Activated CD8-positive, alpha-beta memory T cell treated with anti-CD3 and anti-CD28 coated beads, Interleukin-2, amount 10 ng/mL, durations not matched to agents 7 days and 5 days (primary cell): ENCODE measurements around the gene SCD5. TPM values are rescaled to one million over a fixed set of nuclear protein-coding genes. Genes with fewer than 3 reads are reported as not detected.

Experiments
- ATAC-seq: fragments of 150-1000 bp; cut with Tn5 transposase; one replicate; pipeline ENCODE4 v1.10.0; 2021; ENCODE audit warnings: moderate library complexity
- CTCF ChIA-PET: fragments of 350-600 bp; sonication (Branson Sonifier 250); formaldehyde crosslinking; loops from one replicate; lab custom pipeline; 2021; ENCODE audit warnings: antibody characterized with exemption; lab: Charles Lee
- DNase-seq: peaks from one replicate; pipeline ENCODE4 v3.0.0-alpha.2; 2020
- H3K27ac Mint-ChIP-seq: one replicate; pipeline ENCODE4 v1.8.0; 2021; ENCODE audit warnings: mild to moderate bottlenecking, mixed read lengths
- H3K27me3 Mint-ChIP-seq: one replicate; pipeline ENCODE4 v1.8.0; 2021; ENCODE audit warnings: mixed read lengths
- H3K36me3 Mint-ChIP-seq: one replicate; pipeline ENCODE4 v1.8.0; 2021; ENCODE audit warnings: mild to moderate bottlenecking, mixed read lengths
- H3K4me1 Mint-ChIP-seq: one replicate; pipeline ENCODE4 v1.8.0; 2021; ENCODE audit warnings: mixed read lengths
- H3K4me3 Mint-ChIP-seq: one replicate; pipeline ENCODE4 v1.8.0; 2021; ENCODE audit warnings: mild to moderate bottlenecking, moderate library complexity, mixed read lengths
- H3K9me3 Mint-ChIP-seq: one replicate; pipeline ENCODE4 v1.8.0; 2022; ENCODE audit warnings: low read depth, mixed read lengths
- total RNA-seq, 2 experiments: library from RNA; stranded (reverse); gene quantifications; one replicate each; pipeline ENCODE4 v1.2.3, GENCODE V29; 2021

SCD5 gene
- total RNA-seq, 2 experiments from 2014 or later, result 6.4 to 8.2 TPM

DNA sequence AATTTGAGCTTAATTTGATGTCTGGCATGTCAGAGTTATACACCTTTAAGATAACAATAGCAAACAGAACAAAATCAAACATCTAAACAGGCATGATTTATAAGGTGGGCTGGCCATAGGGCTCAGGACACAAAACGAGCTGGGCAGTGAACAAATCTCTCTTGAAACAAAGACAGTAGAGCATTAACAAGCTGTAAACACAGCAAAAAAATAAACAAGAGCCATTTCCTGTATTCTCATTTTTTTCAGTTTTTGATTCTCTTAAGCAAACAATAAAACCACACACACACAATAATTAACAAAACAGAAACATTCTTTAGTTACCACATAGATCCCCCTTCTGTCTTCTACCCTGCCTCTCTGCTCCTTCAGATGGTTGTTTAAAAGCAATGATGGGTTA lies 168.5 kb downstream of the SCD5 start:
- no peak overlapping the region for H3K27ac Mint-ChIP-seq
- H3K27me3 Mint-ChIP-seq, result no peaks in the 10 kb centered on the region
- no peak overlapping the region for H3K4me3 Mint-ChIP-seq
- H3K9me3 Mint-ChIP-seq, result no peaks in the 10 kb centered on the region
- no peaks in the 10 kb centered on the region for H3K4me1 Mint-ChIP-seq
- CTCF ChIA-PET, result no interaction called here
- ATAC-seq, result no peak
- DNase-seq, result no peak
- H3K36me3 Mint-ChIP-seq, result peaks cover 5% of the 10 kb centered on the region

DNA sequence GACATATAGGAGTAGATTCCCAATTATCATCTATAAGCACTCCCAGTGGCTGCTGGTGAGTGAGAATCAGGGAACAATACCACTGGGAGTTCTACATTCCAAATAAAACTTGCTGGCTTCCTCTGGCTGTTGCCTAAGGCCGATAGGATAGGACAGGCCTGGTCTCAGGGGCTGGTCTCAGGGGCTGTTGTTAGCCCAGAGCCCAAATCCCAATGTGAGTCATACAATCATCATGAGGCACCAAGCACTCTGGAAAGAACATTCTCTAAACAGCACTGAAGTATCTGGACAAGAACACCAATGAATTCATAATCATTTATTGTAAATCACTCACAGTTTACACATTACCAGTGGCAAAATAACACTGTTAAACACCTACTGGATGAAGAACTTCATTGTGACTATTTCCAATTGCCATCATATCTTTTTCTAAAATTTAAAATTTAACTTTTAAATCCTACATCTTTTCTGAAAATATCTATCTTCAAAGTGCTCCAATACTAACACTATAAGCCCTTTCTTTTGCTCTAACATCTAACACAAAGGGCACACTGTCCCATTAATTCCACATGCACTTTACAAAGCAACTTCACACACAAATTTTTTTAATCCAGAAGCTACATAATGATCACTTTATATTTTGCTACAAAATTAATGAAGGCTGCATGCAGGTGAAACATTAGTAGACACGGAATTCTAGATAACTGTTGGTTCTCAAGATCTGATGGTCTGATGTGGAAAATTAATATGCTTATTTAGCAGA lies 169.2 kb downstream of the SCD5 start:
- DNase-seq, result no peak
- CTCF ChIA-PET, result no interaction called here
- Mint-ChIP-seq H3K27ac (no peak overlapping the region), H3K9me3 (no peaks in the 10 kb centered on the region), H3K4me3 (no peak overlapping the region), H3K4me1 (no peaks in the 10 kb centered on the region), H3K36me3 (peaks cover 5% of the 10 kb centered on the region), H3K27me3 (no peaks in the 10 kb centered on the region)
- no peak for ATAC-seq

DNA sequence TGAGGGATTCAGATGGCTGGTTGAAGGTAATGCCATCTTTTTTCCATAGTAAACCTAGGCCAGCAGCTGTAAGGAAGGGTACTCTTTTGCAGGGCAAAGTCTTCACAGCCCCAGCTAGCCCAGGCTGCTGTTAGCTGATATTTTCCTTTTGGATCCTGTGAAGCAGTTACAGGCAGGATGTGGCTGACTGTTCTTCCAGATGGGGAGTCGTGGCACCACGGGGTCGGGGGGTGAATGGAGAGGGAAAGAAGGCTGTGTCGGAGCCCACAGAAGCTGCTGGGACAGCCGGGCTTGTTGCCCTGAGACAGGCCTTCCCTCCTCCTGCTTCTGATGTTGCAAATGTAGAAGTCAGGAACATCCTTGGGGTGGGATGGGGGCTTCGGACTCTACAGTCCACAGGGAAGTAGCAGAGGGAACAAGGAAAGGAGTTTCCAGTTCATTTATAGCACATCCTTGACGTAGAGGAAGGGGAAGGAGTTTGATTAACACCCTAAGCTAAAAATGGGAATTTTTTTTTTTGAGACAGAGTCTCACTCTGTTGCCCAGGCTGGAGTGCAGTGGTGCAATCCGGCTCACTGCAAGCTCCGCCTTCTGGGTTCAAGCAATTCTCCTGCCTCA lies 172.2 kb downstream of the SCD5 start:
- ATAC-seq, result no peak
- Mint-ChIP-seq H3K27ac (no peak overlapping the region), H3K36me3 (no peaks in the 10 kb centered on the region), H3K27me3 (no peaks in the 10 kb centered on the region), H3K4me3 (no peak overlapping the region), H3K9me3 (no peaks in the 10 kb centered on the region), H3K4me1 (no peaks in the 10 kb centered on the region)
- no peak for DNase-seq
- CTCF ChIA-PET, result no interaction called here

DNA sequence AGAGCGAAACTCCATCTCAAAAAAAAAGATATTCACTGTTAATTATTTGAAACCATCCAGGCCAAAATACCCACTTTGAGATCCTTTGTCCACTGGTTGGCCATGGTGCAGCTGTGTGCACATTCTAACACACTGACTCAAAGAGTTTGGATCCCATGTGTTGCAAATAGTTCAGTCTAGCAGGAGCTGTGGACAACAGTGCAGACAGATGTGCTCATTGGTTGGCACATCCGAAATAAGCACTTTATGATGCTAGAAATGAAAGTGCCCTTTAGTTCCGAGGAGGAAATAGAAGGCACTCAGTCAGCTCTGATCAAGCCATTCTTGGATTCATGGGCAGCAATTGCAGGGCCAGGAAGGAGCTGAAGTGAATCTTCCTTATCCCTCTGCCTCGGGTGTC lies 173.8 kb downstream of the SCD5 start:
- DNase-seq (no peak), ATAC-seq (no peak)
- no peaks in the 10 kb centered on the region for H3K36me3 Mint-ChIP-seq
- H3K4me3 Mint-ChIP-seq, result no peak overlapping the region
- no peak overlapping the region for H3K27ac Mint-ChIP-seq
- H3K9me3 Mint-ChIP-seq, result no peaks in the 10 kb centered on the region
- CTCF ChIA-PET, result no interaction called here
- no peaks in the 10 kb centered on the region for H3K27me3 Mint-ChIP-seq
- H3K4me1 Mint-ChIP-seq, result no peaks in the 10 kb centered on the region

DNA sequence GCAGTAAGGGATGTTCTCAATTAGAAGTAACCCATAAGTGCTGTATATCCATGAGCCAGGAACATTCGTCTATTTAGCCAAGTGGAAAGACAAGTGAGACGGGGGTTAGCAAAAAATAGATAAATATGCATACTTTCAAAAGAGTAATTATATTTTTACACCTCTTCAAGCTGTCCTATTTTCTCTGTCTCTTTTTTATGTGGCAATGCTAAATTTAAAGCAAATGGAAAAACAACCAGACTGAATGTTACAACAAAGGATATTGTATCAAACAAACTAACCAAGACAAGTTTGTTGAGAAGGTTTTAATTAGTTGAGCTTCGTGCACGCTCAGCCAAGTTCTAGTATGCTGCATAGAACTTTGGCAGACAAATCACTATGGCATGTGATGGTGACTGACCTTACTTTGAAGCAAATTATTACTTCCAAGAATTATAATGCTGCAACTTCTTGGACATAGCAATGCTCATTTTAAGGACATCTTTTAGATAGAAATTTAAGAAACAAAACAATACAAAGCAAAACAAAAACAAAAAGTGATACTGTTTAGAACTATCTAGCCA lies 175.4 kb downstream of the SCD5 start:
- Mint-ChIP-seq H3K4me3 (no peak overlapping the region), H3K27ac (no peak overlapping the region), H3K36me3 (no peaks in the 10 kb centered on the region), H3K27me3 (no peaks in the 10 kb centered on the region), H3K9me3 (no peaks in the 10 kb centered on the region), H3K4me1 (no peaks in the 10 kb centered on the region)
- no peak for ATAC-seq
- CTCF ChIA-PET, result no interaction called here
- no peak for DNase-seq

DNA sequence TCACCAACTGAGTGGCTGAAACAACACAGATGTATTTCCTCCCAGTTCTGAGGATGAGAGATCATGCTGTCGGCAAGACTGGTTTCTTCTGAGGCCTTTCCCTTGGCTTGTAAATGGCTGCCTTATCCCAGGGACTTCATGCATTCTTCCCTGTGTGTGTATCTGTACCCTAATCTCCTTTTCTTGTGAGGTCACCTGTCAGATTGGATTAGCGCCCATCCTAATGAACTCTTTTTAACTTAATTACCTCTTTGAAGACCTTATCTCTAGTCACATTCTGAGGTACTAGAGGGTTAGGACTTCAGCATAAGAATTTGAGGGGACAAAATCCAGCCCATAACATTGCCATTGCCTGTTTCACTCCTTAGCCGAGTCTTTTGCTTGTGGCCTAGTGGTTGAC lies 177.3 kb downstream of the SCD5 start:
- Mint-ChIP-seq H3K9me3 (no peaks in the 10 kb centered on the region), H3K36me3 (no peaks in the 10 kb centered on the region), H3K4me3 (no peak overlapping the region), H3K27ac (no peak overlapping the region), H3K27me3 (no peaks in the 10 kb centered on the region), H3K4me1 (no peaks in the 10 kb centered on the region)
- CTCF ChIA-PET, result no interaction called here
- no peak for ATAC-seq
- DNase-seq, result no peak

DNA sequence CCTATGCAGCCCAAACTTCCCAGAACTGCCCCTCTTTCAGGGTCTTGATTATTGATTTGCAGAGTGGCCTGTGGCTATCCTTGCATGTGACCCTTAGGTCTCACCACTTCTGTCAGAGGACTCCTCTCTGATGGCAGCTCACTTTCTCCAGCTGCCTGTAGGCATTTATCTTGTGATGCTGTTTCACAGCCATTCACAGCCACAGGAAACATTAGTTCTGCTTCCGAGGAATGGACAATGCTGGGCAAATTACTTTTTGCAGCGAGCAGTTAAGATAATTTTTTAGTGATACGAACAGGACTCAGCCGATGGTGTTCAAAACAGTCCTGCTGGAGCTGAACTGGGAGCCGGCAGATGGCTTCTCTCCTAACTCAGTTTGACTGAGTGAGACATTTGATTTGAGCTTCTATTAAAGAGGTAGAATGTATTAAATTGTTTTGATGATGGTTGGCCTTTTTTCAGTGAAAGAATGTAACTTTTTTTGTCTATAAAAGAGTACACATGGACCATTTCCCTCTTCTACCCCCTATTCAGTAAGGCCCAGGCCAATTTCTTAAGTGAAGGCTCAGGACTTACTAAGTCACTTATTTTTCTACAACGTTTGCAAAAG lies 178.4 kb downstream of the SCD5 start:
- no peaks in the 10 kb centered on the region for H3K36me3 Mint-ChIP-seq
- CTCF ChIA-PET, result no interaction called here
- no peak overlapping the region for H3K27ac Mint-ChIP-seq
- no peaks in the 10 kb centered on the region for H3K27me3 Mint-ChIP-seq
- no peaks in the 10 kb centered on the region for H3K9me3 Mint-ChIP-seq
- H3K4me3 Mint-ChIP-seq, result no peak overlapping the region
- no peaks in the 10 kb centered on the region for H3K4me1 Mint-ChIP-seq
- no peak for DNase-seq
- ATAC-seq, result no peak

DNA sequence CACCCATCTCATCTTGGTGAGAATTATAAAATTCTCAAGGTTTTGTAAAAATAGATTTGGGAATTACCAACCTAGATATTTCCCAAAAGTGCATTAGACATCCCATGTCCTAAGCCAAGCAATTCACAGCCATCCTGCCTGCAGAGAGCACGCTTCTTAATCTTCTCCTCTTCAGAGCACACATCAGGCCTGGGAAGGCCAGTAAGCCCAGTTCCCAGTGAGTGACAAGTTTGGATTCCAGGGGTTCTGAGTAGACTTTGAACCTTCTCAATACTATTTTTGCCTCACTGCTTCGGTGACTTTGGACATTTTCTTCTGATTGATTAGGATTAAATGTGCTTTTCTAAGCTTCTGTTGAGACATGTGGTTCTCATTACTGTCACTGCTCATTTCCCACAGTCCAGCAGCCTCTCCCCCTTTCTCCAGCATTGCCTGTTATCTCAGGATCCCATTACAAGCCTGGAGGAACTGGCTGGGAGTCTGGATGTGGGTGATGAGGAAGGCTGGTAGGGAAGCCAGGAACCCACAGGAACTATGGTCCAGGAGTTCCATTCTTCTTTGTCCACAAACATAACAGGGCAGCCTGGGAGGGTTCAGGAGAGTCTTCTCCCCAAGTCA lies 180.4 kb downstream of the SCD5 start:
- H3K4me3 Mint-ChIP-seq, result no peak overlapping the region
- DNase-seq (no peak), ATAC-seq (no peak)
- no peak overlapping the region for H3K27ac Mint-ChIP-seq
- H3K27me3 Mint-ChIP-seq, result peaks cover 3% of the 10 kb centered on the region
- H3K9me3 Mint-ChIP-seq, result no peaks in the 10 kb centered on the region
- H3K36me3 Mint-ChIP-seq, result no peaks in the 10 kb centered on the region
- no peaks in the 10 kb centered on the region for H3K4me1 Mint-ChIP-seq
- CTCF ChIA-PET, result no interaction called here

DNA sequence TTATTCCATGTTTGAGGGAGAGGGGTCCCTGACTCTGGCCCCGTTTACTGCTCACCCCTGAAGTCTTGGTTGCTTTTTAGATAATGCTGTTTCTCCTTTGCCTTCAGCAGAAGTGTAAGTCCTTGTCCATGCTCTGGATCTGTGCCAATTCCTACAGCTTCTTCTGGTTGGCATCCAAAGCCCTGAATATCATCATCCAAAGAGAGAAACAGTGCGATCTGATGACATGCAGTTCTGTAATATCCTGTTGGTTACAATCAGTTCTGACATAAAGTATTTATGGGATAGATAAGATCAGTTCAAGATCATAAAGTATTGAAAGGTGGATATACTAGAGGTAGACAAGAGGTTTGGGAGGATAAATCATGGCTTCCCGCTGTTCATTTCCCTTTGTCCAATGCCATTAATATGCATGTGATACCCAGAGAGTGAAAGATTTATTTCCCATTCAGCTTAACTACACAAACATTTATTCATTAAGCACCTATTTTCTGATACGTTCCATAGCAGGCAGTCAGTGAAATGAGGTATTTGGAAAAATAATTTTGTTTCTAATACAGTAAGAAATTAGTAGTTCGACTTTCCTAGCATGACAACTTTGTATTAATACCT lies 183.7 kb downstream of the SCD5 start:
- H3K27me3 Mint-ChIP-seq, result peaks cover 5% of the 10 kb centered on the region
- CTCF ChIA-PET, result no interaction called here
- H3K4me3 Mint-ChIP-seq, result no peak overlapping the region

DNA sequence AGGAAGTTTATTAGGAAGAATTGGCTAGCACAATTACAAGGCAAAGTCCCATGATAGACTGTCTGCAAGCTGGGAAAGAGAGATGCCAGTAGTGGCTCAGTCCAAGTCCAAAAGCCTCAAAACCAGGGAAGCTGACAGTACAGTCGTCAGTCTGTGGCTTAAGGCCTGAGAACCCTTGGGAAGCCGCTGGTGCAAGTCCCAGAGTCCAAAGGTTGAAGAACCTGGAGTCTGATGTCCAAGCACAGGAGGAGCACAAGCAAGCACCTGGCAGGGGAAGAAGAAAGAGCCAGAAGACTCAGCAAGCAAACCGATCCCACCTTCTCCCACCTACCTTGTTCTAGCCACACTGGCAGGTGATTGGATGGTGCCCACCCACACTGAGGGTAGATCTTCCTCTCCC lies 185.5 kb downstream of the SCD5 start:
- no peak overlapping the region for H3K4me3 Mint-ChIP-seq
- no peaks in the 10 kb centered on the region for H3K4me1 Mint-ChIP-seq
- CTCF ChIA-PET, result no interaction called here
- no peak overlapping the region for H3K27ac Mint-ChIP-seq
- DNase-seq, result no peak
- ATAC-seq, result no peak
- no peaks in the 10 kb centered on the region for H3K9me3 Mint-ChIP-seq
- H3K27me3 Mint-ChIP-seq, result peaks cover 5% of the 10 kb centered on the region
- no peaks in the 10 kb centered on the region for H3K36me3 Mint-ChIP-seq

More for the DNA sequence above, 183.7 kb downstream of the SCD5 start:
- DNase-seq, result no peak
- ATAC-seq, result no peak
- H3K27ac Mint-ChIP-seq, result no peak overlapping the region
- H3K9me3 Mint-ChIP-seq, result no peaks in the 10 kb centered on the region
- no peaks in the 10 kb centered on the region for H3K4me1 Mint-ChIP-seq
- no peaks in the 10 kb centered on the region for H3K36me3 Mint-ChIP-seq

DNA sequence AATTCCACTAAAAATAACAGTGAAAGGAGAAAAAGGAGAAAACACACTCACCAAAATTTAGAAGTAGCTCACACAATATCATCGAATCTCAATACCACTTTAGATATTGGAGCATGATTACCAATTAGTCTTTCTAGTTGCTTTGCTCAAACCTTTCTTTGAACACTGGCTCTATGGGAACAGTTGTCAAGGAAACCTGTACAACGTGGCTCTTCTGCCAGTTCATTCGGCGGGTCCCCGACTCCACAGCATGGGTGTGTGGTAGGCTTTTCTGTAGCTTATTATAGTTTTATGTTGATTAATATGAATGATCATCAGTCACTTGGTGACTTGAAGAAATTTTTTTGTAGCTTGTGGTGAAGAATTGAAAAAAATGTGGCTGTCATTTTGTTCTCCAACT lies 186.6 kb downstream of the SCD5 start:
- CTCF ChIA-PET, result no interaction called here
- Mint-ChIP-seq H3K27me3 (peaks cover 5% of the 10 kb centered on the region), H3K4me3 (no peak overlapping the region), H3K4me1 (no peaks in the 10 kb centered on the region), H3K36me3 (no peaks in the 10 kb centered on the region), H3K27ac (no peak overlapping the region), H3K9me3 (no peaks in the 10 kb centered on the region)
- DNase-seq, result no peak
- ATAC-seq, result no peak

DNA sequence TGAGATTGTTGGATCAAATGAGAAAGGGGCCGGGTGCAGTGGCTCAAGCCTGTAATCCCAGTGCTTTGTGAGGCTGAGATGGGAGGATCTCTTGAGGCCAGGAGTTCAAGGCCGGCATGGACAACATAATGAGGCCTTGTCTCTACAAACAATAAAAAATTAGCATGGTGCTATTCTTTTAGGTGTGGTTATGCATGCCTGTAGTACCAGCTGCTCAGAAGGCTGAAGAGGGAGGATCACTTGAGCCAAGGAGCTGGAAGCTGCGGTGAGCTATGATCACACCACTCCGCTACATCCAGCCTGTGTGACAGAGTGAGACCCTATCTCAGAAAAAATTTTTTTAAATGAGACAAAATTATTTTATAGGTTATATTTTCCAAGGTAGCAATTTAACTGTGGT lies 187.1 kb downstream of the SCD5 start:
- Mint-ChIP-seq H3K4me3 (no peak overlapping the region), H3K36me3 (no peaks in the 10 kb centered on the region), H3K4me1 (no peaks in the 10 kb centered on the region), H3K9me3 (no peaks in the 10 kb centered on the region), H3K27ac (no peak overlapping the region), H3K27me3 (peaks cover 5% of the 10 kb centered on the region)
- DNase-seq (no peak), ATAC-seq (no peak)
- CTCF ChIA-PET, result no interaction called here

DNA sequence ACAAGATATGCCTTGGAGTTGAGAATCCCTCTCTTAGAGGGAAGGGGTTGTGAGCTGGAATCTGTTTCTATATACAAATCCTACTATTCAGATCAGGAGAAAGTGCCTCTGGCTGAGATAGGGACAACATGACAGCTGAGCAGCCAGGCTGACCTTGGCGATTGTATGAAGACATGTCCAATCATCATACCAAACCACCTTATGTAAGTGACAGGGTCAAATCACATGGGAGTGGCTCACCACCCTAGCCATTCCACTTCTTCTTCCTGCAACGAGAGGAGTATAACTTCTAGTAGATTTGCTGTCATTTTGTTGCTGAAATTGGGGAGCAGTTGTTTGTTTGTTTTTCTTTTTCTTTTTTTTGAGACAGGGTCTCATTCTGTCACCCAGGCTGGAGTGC lies 188.6 kb downstream of the SCD5 start:
- H3K4me3 Mint-ChIP-seq, result no peak overlapping the region
- CTCF ChIA-PET, result no interaction called here
- DNase-seq (no peak), ATAC-seq (no peak)
- no peaks in the 10 kb centered on the region for H3K4me1 Mint-ChIP-seq
- H3K9me3 Mint-ChIP-seq, result no peaks in the 10 kb centered on the region
- H3K36me3 Mint-ChIP-seq, result no peaks in the 10 kb centered on the region
- H3K27ac Mint-ChIP-seq, result no peak overlapping the region
- peaks cover 5% of the 10 kb centered on the region for H3K27me3 Mint-ChIP-seq
